ENCODE data around the gene MKS1.

The MKS1 gene

DNA sequence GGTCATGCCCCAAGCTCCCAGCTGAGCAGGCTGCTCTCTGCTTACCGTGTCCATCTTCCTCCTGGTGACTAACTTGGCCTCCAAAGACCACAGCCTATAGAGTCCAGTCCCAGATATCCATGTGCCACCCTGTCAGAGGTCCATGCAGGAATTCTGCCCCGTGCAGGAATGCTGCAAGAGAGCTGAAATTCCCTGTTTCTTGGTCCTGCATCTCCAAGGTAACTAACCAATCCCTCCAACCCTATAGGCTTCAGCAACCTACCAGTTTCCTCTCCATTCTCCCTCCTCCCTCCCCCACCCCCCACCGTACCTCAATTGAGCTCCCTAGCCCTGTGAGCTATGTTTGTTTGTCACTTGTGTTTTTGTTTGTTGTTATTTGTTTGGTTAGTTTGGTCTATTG, 9.6 kb upstream of the MKS1 start:
- ChIA-PET CTCF (interaction anchor here (1.1 to 2.3 kb wide), 4 partner anchors 13 to 35 kb away, joined by 3 to 6 read pairs (median 4); no protein-coding TSS in a partner anchor), POLR2A (no interaction called here)
- H3K9me3 ChIP-seq (ENCODE audit: control insufficient read depth, insufficient read depth, low read depth, low read length), result no peaks in the 10 kb centered on the region
- no peak overlapping the region for H3K27ac ChIP-seq (ENCODE audit: extremely low read depth, low read depth, low read length)
- H3K36me3 ChIP-seq (ENCODE audit: control insufficient read depth in 2 of 2, insufficient read depth in 1 of 2, low read length in 2 of 2), result no peaks in the 10 kb centered on the region
- no peaks in the 10 kb centered on the region for H3K4me1 ChIP-seq (ENCODE audit: control insufficient read depth, insufficient read depth, low read length)
- H3K4me3 ChIP-seq (ENCODE audit: low read depth, low read length), result no peak overlapping the region
- TF ChIP-seq ZNF114 (tag by site-specific recombination; IDR thresholded peaks at IDR 0.05) (no peak), ZBTB1 (tag by site-specific recombination; IDR thresholded peaks at IDR 0.05) (no peak)

DNA sequence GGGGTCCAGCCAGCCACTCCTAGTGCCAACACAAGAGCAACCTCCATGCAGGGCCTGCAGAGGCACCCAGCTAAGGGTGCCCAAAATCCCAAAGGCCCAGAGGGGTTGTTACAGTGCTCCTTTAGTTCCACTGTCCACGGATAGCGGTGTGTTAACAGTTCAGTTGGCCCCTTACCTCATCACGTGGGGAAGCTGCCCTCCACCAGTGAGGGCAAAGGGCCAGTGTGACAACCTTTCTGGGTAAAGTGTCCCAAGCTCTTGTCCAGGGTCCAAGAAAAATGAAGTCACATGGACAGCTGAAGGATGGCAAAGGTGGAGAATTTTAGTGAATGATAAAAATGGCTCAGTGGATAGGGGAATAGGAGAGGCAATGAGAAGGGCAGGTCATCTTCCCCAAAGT, 8.7 kb upstream of the MKS1 start:
- Histone ChIP-seq H3K36me3 (ENCODE audit: control insufficient read depth in 2 of 2, insufficient read depth in 1 of 2, low read length in 2 of 2) (no peaks in the 10 kb centered on the region), H3K27ac (ENCODE audit: extremely low read depth, low read depth, low read length) (no peak overlapping the region), H3K9me3 (ENCODE audit: control insufficient read depth, insufficient read depth, low read depth, low read length) (no peaks in the 10 kb centered on the region), H3K4me3 (ENCODE audit: low read depth, low read length) (no peak overlapping the region), H3K4me1 (ENCODE audit: control insufficient read depth, insufficient read depth, low read length) (no peaks in the 10 kb centered on the region)
- ChIA-PET POLR2A (no interaction called here), CTCF (interaction anchor here (0.6 to 2.3 kb wide), 3 partner anchors 15 to 64 kb away, joined by 3 to 6 read pairs (median 3); no protein-coding TSS in a partner anchor)
- no peak for TF ChIP-seq ZNF157 (tag by site-specific recombination; IDR thresholded peaks at IDR 0.05)

DNA sequence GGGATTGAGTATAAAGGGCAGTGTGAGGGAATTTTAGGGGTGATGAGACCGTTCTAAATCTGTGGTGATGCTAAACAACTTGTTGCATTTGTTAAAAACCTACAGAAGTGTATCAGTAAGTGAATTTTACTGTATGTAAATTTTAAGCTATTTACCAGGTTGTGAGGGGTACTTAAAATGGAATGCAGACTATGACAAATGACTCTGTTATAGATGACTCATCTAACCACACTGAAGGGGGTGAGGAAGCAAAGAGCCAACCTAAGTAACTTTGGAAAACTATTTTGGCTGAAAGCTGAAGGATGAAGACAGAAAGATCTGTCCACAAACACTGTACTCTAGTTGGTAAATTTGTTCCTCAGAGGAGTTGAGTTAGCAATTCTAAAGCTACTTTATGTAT, 5.3 kb upstream of the MKS1 start:
- Histone ChIP-seq H3K27ac (ENCODE audit: extremely low read depth, low read depth, low read length) (no peak overlapping the region), H3K36me3 (ENCODE audit: control insufficient read depth in 2 of 2, insufficient read depth in 1 of 2, low read length in 2 of 2) (no peaks in the 10 kb centered on the region), H3K4me3 (ENCODE audit: low read depth, low read length) (no peak overlapping the region), H3K9me3 (ENCODE audit: control insufficient read depth, insufficient read depth, low read depth, low read length) (no peaks in the 10 kb centered on the region), H3K4me1 (ENCODE audit: control insufficient read depth, insufficient read depth, low read length) (no peaks in the 10 kb centered on the region)
- ChIA-PET CTCF (interaction anchor here (0.5 to 1.5 kb wide), 6 partner anchors 15 to 627 kb away, joined by 3 to 7 read pairs (median 4); partner anchors contain the start of gene LPO), POLR2A (no interaction called here)
- TF ChIP-seq ZNF302 (tag by site-specific recombination; IDR thresholded peaks at IDR 0.05; ENCODE audit: low read depth) (no peak), ZNF629 (tag by site-specific recombination; IDR thresholded peaks at IDR 0.05) (0 out of 2 replicates have a peak, but pooled peaks have one; percentile 15), ZNF561 (tag by site-specific recombination; IDR thresholded peaks at IDR 0.05; ENCODE audit: borderline replicate concordance) (no peak), ZNF23 (tag by site-specific recombination; IDR thresholded peaks at IDR 0.05; ENCODE audit: borderline replicate concordance) (no peak), ZSCAN30 (tag by site-specific recombination; IDR thresholded peaks at IDR 0.05) (no peak), ZNF292 (tag by site-specific recombination; IDR thresholded peaks at IDR 0.05; ENCODE audit: borderline replicate concordance, low read depth) (no peak), YY2 (tag by site-specific recombination; IDR thresholded peaks at IDR 0.05) (no peak), ZNF214 (tag by site-specific recombination; IDR thresholded peaks at IDR 0.05; ENCODE audit: borderline replicate concordance) (no peak), ZNF140 (tag by site-specific recombination; IDR thresholded peaks at IDR 0.05) (no peak), OSR2 (tag by site-specific recombination; IDR thresholded peaks at IDR 0.05) (no peak), ZNF157 (tag by site-specific recombination; IDR thresholded peaks at IDR 0.05) (no peak), ZNF202 (tag by site-specific recombination; IDR thresholded peaks at IDR 0.05; ENCODE audit: borderline replicate concordance) (no peak), ZNF623 (tag by site-specific recombination; IDR thresholded peaks at IDR 0.05) (no peak), GLIS1 (tag by site-specific recombination; IDR thresholded peaks at IDR 0.05) (peak; percentile 31; the same call in 1 of the 2 replicates), ZNF426 (tag by site-specific recombination; IDR thresholded peaks at IDR 0.05) (no peak), MEIS1 (CRISPR knock-in tag; IDR thresholded peaks at IDR 0.05; ENCODE audit: borderline replicate concordance) (0 out of 2 replicates have a peak, but pooled peaks have one; percentile 54), ZFHX2 (tag by site-specific recombination; conservative IDR thresholded peaks at IDR 0.05) (no peak), ZNF837 (tag by site-specific recombination; IDR thresholded peaks at IDR 0.05) (no peak), KLF7 (tag by site-specific recombination; IDR thresholded peaks at IDR 0.05; ENCODE audit: borderline replicate concordance) (no peak), HOXC10 (CRISPR knock-in tag; IDR thresholded peaks at IDR 0.05) (no peak), FEZF1 (tag by site-specific recombination; IDR thresholded peaks at IDR 0.05) (no peak), ZNF423 (tag by site-specific recombination; IDR thresholded peaks at IDR 0.05) (no peak), ZNF366 (tag by site-specific recombination; conservative IDR thresholded peaks at IDR 0.05) (0 out of 2 replicates have a peak, but pooled peaks have one; percentile 17), ZNF2 (tag by site-specific recombination; IDR thresholded peaks at IDR 0.05) (no peak), ZNF660 (tag by site-specific recombination; IDR thresholded peaks at IDR 0.05) (peak; percentile 68; the same call in 1 of the 2 replicates), SCRT1 (tag by site-specific recombination; IDR thresholded peaks at IDR 0.05; ENCODE audit: borderline replicate concordance) (0 out of 2 replicates have a peak, but pooled peaks have one; percentile 25), ZNF677 (tag by site-specific recombination; IDR thresholded peaks at IDR 0.05) (no peak)
- TF ChIP-seq, protein P1, sequence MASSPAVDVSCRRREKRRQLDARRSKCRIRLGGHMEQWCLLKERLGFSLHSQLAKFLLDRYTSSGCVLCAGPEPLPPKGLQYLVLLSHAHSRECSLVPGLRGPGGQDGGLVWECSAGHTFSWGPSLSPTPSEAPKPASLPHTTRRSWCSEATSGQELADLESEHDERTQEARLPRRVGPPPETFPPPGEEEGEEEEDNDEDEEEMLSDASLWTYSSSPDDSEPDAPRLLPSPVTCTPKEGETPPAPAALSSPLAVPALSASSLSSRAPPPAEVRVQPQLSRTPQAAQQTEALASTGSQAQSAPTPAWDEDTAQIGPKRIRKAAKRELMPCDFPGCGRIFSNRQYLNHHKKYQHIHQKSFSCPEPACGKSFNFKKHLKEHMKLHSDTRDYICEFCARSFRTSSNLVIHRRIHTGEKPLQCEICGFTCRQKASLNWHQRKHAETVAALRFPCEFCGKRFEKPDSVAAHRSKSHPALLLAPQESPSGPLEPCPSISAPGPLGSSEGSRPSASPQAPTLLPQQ (tag by site-specific recombination; IDR thresholded peaks at IDR 0.05), result no peak
- TF ChIP-seq, protein P2, sequence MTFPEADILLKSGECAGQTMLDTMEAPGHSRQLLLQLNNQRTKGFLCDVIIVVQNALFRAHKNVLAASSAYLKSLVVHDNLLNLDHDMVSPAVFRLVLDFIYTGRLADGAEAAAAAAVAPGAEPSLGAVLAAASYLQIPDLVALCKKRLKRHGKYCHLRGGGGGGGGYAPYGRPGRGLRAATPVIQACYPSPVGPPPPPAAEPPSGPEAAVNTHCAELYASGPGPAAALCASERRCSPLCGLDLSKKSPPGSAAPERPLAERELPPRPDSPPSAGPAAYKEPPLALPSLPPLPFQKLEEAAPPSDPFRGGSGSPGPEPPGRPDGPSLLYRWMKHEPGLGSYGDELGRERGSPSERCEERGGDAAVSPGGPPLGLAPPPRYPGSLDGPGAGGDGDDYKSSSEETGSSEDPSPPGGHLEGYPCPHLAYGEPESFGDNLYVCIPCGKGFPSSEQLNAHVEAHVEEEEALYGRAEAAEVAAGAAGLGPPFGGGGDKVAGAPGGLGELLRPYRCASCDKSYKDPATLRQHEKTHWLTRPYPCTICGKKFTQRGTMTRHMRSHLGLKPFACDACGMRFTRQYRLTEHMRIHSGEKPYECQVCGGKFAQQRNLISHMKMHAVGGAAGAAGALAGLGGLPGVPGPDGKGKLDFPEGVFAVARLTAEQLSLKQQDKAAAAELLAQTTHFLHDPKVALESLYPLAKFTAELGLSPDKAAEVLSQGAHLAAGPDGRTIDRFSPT (tag by site-specific recombination; IDR thresholded peaks at IDR 0.05), result no peak

All from HEK293 (cell line).